HepG2 (cell line): ENCODE measurements around the gene NID1. TPM values are rescaled to one million over a fixed set of nuclear protein-coding genes. Genes with fewer than 3 reads are reported as not detected.

Experiments used
- ATAC-seq: fragments of 200-7000 bp; cut with Tn5 transposase; 3 replicates; pipeline ENCODE4 v1.9.1; 2020; ENCODE audit warnings: mild to moderate bottlenecking, moderate library complexity
- BruUV-seq: library from RNA; stranded (reverse); fragments of 400-500 nt; replicated peaks from 2 replicates; lab custom pipeline; 2021; lab: Mats Ljungman, UMichigan
- CTCF ChIA-PET: fragments of 300-600 bp; formaldehyde crosslinking; extraction: SDS; loops from one replicate; lab custom pipeline; 2021; ENCODE audit warnings: low total read pairs, inconsistent platforms, low intra/inter-chr PET ratio; lab: Yijun Ruan, JAX
- POLR2A ChIA-PET: fragments of 350-600 bp; sonication (Branson Sonifier 250); formaldehyde crosslinking; loops from one replicate; lab custom pipeline; 2020; ENCODE audit warnings: antibody characterized with exemption, inconsistent platforms; lab: Yijun Ruan, JAX
- DNase-seq: peaks from one replicate; pipeline ENCODE4 v3.0.0-alpha.2; 2015; ENCODE audit warnings: low spot score
- FAIRE-seq: peaks from 3 replicates; lab custom pipeline; 2011; peaks lifted over from hg19 to GRCh38; lab: Jason Lieb, UNC
- H2AFZ ChIP-seq: one replicate; pipeline ENCODE4 v1.6.1; 2011; ENCODE audit warnings: low read length, inconsistent platforms
- H3K27ac ChIP-seq: fragments of 300-600 bp; 3 replicates; pipeline ENCODE4 v1.8.0; 2011; ENCODE audit warnings: mixed run types, mild to moderate bottlenecking, mixed read lengths, low read length, inconsistent platforms; ENCODE audit not compliant: insufficient read depth; ENCODE audit errors: extremely low read length
- H3K27me3 ChIP-seq, 2 experiments: fragments of 200-600 bp in 1 of 2; 2 replicates in 1 of 2; 3 replicates in 1 of 2; pipeline versions ENCODE4 v1.6.0 to v1.8.0; 2011; ENCODE audit warnings: low read length in 2 of 2, mild to moderate bottlenecking in 2 of 2, moderate library complexity in 2 of 2, inconsistent platforms in 1 of 2; ENCODE audit not compliant: insufficient read depth in 2 of 2, control insufficient read depth in 1 of 2
- H3K36me3 ChIP-seq, 2 experiments: fragments of 200-600 bp in 1 of 2; replicated peaks in 1 of 2; 2 replicates in 1 of 2; 3 replicates in 1 of 2; pipeline versions ENCODE4 v1.5.1 to v1.8.0; 2011; ENCODE audit warnings: low read length in 2 of 2, inconsistent platforms in 1 of 2; ENCODE audit not compliant: insufficient read depth in 2 of 2, control insufficient read depth in 1 of 2
- H3K4me1 ChIP-seq: 2 replicates; pipeline ENCODE4 v1.5.1; 2012; ENCODE audit warnings: low read length, inconsistent platforms; ENCODE audit not compliant: insufficient read depth
- H3K4me2 ChIP-seq: 2 replicates; pipeline ENCODE4 v1.6.0; 2011; ENCODE audit warnings: low read depth, low read length, inconsistent platforms
- H3K4me3 ChIP-seq, 3 experiments: fragments of 200-600 bp in 1 of 3; sonication (generic), shearing (Covaris generic) in 1 of 3; replicated peaks in 1 of 3; 2 replicates each; pipeline ENCODE4 v1.5.1; 2011 to 2016; ENCODE audit warnings: low read length in 3 of 3, inconsistent platforms in 2 of 3, low read depth in 2 of 3, mild to moderate bottlenecking in 2 of 3, control low read depth in 1 of 3, mixed read lengths in 1 of 3; ENCODE audit not compliant: insufficient read depth in 1 of 3
- H3K79me2 ChIP-seq: one replicate; pipeline ENCODE4 v1.6.1; 2011; ENCODE audit warnings: low read length, inconsistent platforms; ENCODE audit not compliant: insufficient read depth
- H3K9ac ChIP-seq: 2 replicates; pipeline ENCODE4 v1.6.0; 2011; ENCODE audit warnings: mild to moderate bottlenecking, low read depth, low read length, inconsistent platforms; ENCODE audit not compliant: insufficient read depth
- H3K9me3 ChIP-seq: 2 replicates; pipeline ENCODE4 v1.5.1; 2012; ENCODE audit warnings: mild to moderate bottlenecking, low read length
- H4K20me1 ChIP-seq: 2 replicates; pipeline ENCODE4 v1.6.0; 2011; ENCODE audit warnings: inconsistent platforms, mild to moderate bottlenecking, low read length, moderate library complexity; ENCODE audit not compliant: insufficient read depth
- FOXA3 ChIP-seq: IDR thresholded peaks from 2 replicates; pipeline ENCODE4 v1.6.1; 2016; ENCODE audit warnings: missing genetic modification reagents, missing compliant biosample characterization
- HDAC6 ChIP-seq: fragments of 200-600 bp; sonication (generic); IDR thresholded peaks from 2 replicates; pipeline ENCODE4 v1.7.0; 2017; ENCODE audit warnings: mild to moderate bottlenecking, antibody characterized with exemption, low read length, low read depth
- MIER3 ChIP-seq: IDR thresholded peaks from 2 replicates; pipeline ENCODE4 v1.6.1; 2016; ENCODE audit warnings: missing compliant biosample characterization, borderline replicate concordance
- PRMT3 ChIP-seq: sonication (generic); formaldehyde crosslinking; IDR thresholded peaks from 2 replicates; pipeline ENCODE4 v1.8.1; 2022; ENCODE audit warnings: low read depth, mild to moderate bottlenecking, moderate library complexity, missing genetic modification reagents, borderline replicate concordance
- RCOR2 ChIP-seq: IDR thresholded peaks from 2 replicates; pipeline ENCODE4 v1.6.1; 2016; ENCODE audit warnings: missing biosample characterization, missing genetic modification reagents
- SNAI1 ChIP-seq: sonication (generic); formaldehyde crosslinking; IDR thresholded peaks from 2 replicates; pipeline ENCODE4 v1.5.0; 2020; ENCODE audit warnings: mild to moderate bottlenecking, missing genetic modification reagents, borderline replicate concordance
- TBP ChIP-seq: sonication (generic); formaldehyde crosslinking; IDR thresholded peaks from 2 replicates; pipeline ENCODE4 v1.5.0; 2020; ENCODE audit warnings: missing genetic modification reagents
- TOE1 ChIP-seq: sonication (generic); formaldehyde crosslinking; IDR thresholded peaks from 2 replicates; pipeline ENCODE4 v1.4.0; 2020; ENCODE audit warnings: mild to moderate bottlenecking, missing genetic modification reagents
- ZBTB7A ChIP-seq: sonication (generic); formaldehyde crosslinking; IDR thresholded peaks from 2 replicates; pipeline ENCODE4 v1.8.0; 2022; ENCODE audit warnings: mild to moderate bottlenecking, missing genetic modification reagents
- ZC3H13 ChIP-seq: sonication (generic); formaldehyde crosslinking; IDR thresholded peaks from 2 replicates; pipeline ENCODE4 v1.8.1; 2023; ENCODE audit warnings: mild to moderate bottlenecking, missing genetic modification reagents, moderate library complexity
- ZNF430 ChIP-seq: sonication (generic); formaldehyde crosslinking; IDR thresholded peaks from 2 replicates; pipeline ENCODE4 v1.9.0; 2021; ENCODE audit warnings: mild to moderate bottlenecking, missing genetic modification reagents
- ZNF510 ChIP-seq: sonication (generic); formaldehyde crosslinking; IDR thresholded peaks from 2 replicates; pipeline ENCODE4 v1.4.0; 2020; ENCODE audit warnings: low read depth, mild to moderate bottlenecking, missing genetic modification reagents
- ZNF567 ChIP-seq: sonication (generic); formaldehyde crosslinking; IDR thresholded peaks from 2 replicates; pipeline ENCODE4 v1.8.1; 2023; ENCODE audit warnings: mild to moderate bottlenecking, missing genetic modification reagents, borderline replicate concordance
- WGBS: methylation state at CpG from one replicate; pipeline ENCODE4 v1.1.6; 2017; ENCODE audit warnings: low lambda C conversion rate; 5-methylcytosine and 5-hydroxymethylcytosine counted together
- in situ Hi-C: cut with HindIII; loops from 2 replicates; pipeline ENCODE4 v1.10.0; 2017; ENCODE audit warnings: low pct_unique_long_range_greater_than_20kb; ENCODE audit not compliant: extremely low pct_ligation_motif_present
- intact Hi-C: fragments of 100-400 bp; cut with micrococcal nuclease; formaldehyde crosslinking; loops from one replicate; pipeline ENCODE4 v1.10.0; 2022; ENCODE audit not compliant: unreplicated experiment
- polyA plus RNA-seq, 8 experiments: library from polyadenylated mRNA; depleted of rRNA in 3 of 8; stranded (reverse) in 7 of 8; unstranded in 1 of 8; fragments of >200 nt; fragmentation: Illumina TruSeq in 4 of 8; extraction: Trizol in 4 of 8; gene quantifications; 2 replicates each; pipeline versions ENCODE4 v1.2.1 to v1.2.3, GENCODE V29; 2011 to 2016; ENCODE audit warnings: low read depth in 4 of 8, missing spikeins in 1 of 8, mixed read lengths in 1 of 8; ENCODE audit not compliant: insufficient read depth in 1 of 8
- total RNA-seq, 5 experiments: library from RNA; depleted of rRNA; stranded (reverse); fragments of >200 nt; fragmentation: Illumina TruSeq; extraction: Trizol; gene quantifications; 2 replicates each; pipeline ENCODE4 v1.2.3, GENCODE V29; 2016; ENCODE audit warnings: low read depth in 1 of 5
- TF ChIP-seq, protein P1 (sequence below): sonication (generic); formaldehyde crosslinking; IDR thresholded peaks from 2 replicates; pipeline ENCODE4 v1.4.0; 2020; ENCODE audit warnings: missing genetic modification reagents
- TF ChIP-seq, protein P2 (sequence below): sonication (generic); formaldehyde crosslinking; IDR thresholded peaks from 2 replicates; pipeline ENCODE4 v1.4.0; 2020; ENCODE audit warnings: missing genetic modification reagents
- TF ChIP-seq, protein P3 (sequence below): sonication (generic); formaldehyde crosslinking; conservative IDR thresholded peaks from 2 replicates; pipeline ENCODE4 v1.4.0; 2020; ENCODE audit warnings: mild to moderate bottlenecking, missing genetic modification reagents, moderate library complexity

NID1 gene
- total and polyA plus RNA-seq, 2 of the 13 experiments (the other 11 are each of a cell fraction or from before 2014, with no cell fraction given) = 50.2 to 56.1 TPM

DNA sequence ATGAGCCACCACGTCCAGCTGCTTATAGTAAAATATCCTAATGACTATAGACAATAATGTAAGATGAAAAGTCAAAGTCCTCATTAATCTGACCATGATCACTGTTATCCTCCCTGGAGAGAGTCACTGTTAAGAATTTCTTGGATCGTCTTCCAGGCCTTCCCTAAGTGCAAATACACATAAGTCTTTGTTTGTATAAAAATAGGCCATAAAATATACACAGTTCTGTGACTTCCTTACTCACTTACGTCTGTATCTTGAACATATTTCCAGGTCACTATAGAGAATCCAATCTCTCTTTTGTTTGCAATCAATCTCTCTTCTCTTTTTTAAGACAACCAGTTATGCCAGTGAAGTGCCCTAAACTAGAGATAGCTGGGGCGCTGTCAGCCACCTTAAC is 109.1 kb downstream of the NID1 start:
- TF ChIP-seq PRMT3 (CRISPR knock-in tag) = no peak
- no peak for TF ChIP-seq MIER3
- no peak for TF ChIP-seq ZC3H13 (CRISPR knock-in tag)
- no peak for TF ChIP-seq ZBTB7A (CRISPR knock-in tag)
- no peak for TF ChIP-seq TOE1 (CRISPR knock-in tag)
- TF ChIP-seq, protein P1, sequence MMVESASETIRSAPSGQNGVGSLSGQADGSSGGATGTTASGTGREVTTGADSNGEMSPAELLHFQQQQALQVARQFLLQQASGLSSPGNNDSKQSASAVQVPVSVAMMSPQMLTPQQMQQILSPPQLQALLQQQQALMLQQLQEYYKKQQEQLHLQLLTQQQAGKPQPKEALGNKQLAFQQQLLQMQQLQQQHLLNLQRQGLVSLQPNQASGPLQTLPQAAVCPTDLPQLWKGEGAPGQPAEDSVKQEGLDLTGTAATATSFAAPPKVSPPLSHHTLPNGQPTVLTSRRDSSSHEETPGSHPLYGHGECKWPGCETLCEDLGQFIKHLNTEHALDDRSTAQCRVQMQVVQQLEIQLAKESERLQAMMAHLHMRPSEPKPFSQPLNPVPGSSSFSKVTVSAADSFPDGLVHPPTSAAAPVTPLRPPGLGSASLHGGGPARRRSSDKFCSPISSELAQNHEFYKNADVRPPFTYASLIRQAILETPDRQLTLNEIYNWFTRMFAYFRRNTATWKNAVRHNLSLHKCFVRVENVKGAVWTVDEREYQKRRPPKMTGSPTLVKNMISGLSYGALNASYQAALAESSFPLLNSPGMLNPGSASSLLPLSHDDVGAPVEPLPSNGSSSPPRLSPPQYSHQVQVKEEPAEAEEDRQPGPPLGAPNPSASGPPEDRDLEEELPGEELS = no peak
- no peak for TF ChIP-seq FOXA3
- no peak for TF ChIP-seq RCOR2 (CRISPR knock-in tag)
- TF ChIP-seq SNAI1 = no peak
- TF ChIP-seq, protein P2, sequence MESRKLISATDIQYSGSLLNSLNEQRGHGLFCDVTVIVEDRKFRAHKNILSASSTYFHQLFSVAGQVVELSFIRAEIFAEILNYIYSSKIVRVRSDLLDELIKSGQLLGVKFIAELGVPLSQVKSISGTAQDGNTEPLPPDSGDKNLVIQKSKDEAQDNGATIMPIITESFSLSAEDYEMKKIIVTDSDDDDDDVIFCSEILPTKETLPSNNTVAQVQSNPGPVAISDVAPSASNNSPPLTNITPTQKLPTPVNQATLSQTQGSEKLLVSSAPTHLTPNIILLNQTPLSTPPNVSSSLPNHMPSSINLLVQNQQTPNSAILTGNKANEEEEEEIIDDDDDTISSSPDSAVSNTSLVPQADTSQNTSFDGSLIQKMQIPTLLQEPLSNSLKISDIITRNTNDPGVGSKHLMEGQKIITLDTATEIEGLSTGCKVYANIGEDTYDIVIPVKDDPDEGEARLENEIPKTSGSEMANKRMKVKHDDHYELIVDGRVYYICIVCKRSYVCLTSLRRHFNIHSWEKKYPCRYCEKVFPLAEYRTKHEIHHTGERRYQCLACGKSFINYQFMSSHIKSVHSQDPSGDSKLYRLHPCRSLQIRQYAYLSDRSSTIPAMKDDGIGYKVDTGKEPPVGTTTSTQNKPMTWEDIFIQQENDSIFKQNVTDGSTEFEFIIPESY (CRISPR knock-in tag) = no peak
- no peak for TF ChIP-seq HDAC6
- TF ChIP-seq TBP (CRISPR knock-in tag) = no peak
- TF ChIP-seq ZNF510 (CRISPR knock-in tag) = no peak
- TF ChIP-seq, protein P3, sequence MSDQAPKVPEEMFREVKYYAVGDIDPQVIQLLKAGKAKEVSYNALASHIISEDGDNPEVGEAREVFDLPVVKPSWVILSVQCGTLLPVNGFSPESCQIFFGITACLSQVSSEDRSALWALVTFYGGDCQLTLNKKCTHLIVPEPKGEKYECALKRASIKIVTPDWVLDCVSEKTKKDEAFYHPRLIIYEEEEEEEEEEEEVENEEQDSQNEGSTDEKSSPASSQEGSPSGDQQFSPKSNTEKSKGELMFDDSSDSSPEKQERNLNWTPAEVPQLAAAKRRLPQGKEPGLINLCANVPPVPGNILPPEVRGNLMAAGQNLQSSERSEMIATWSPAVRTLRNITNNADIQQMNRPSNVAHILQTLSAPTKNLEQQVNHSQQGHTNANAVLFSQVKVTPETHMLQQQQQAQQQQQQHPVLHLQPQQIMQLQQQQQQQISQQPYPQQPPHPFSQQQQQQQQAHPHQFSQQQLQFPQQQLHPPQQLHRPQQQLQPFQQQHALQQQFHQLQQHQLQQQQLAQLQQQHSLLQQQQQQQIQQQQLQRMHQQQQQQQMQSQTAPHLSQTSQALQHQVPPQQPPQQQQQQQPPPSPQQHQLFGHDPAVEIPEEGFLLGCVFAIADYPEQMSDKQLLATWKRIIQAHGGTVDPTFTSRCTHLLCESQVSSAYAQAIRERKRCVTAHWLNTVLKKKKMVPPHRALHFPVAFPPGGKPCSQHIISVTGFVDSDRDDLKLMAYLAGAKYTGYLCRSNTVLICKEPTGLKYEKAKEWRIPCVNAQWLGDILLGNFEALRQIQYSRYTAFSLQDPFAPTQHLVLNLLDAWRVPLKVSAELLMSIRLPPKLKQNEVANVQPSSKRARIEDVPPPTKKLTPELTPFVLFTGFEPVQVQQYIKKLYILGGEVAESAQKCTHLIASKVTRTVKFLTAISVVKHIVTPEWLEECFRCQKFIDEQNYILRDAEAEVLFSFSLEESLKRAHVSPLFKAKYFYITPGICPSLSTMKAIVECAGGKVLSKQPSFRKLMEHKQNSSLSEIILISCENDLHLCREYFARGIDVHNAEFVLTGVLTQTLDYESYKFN = no peak
- no peak for TF ChIP-seq ZNF567 (CRISPR knock-in tag)
- no peak for TF ChIP-seq ZNF430 (CRISPR knock-in tag)
- Histone ChIP-seq H3K79me2 (no peaks in the 10 kb centered on the region), H3K4me1 (peaks cover 11% of the 10 kb centered on the region), H3K4me2 (no peak overlapping the region), H3K9ac (no peak overlapping the region), H3K27me3 (no peaks in the 10 kb centered on the region; a peak in 1 of 5 replicates), H2AFZ (no peak overlapping the region), H3K9me3 (no peaks in the 10 kb centered on the region), H3K4me3 (no peak overlapping the region), H3K36me3 (no peaks in the 10 kb centered on the region), H4K20me1 (no peaks in the 10 kb centered on the region), H3K27ac (no peak overlapping the region)
- no peak for DNase-seq
- in situ Hi-C loops (no loop called here), intact Hi-C loops (no loop called here)
- ChIA-PET CTCF (no interaction called here), POLR2A (no interaction called here)
- WGBS = 27% methylated on average over 4 of the region's 4 CpGs
- BruUV-seq = no TSS peak
- ATAC-seq = no peak
- no peak for FAIRE-seq
